ENCODE measurements around the gene CCDC124.
"Not testable (repeated sequence)": the region's sequence is repeated elsewhere in the genome, so short reads cannot be mapped to it uniquely, and the experiment has no call there.

CCDC124 gene

DNA sequence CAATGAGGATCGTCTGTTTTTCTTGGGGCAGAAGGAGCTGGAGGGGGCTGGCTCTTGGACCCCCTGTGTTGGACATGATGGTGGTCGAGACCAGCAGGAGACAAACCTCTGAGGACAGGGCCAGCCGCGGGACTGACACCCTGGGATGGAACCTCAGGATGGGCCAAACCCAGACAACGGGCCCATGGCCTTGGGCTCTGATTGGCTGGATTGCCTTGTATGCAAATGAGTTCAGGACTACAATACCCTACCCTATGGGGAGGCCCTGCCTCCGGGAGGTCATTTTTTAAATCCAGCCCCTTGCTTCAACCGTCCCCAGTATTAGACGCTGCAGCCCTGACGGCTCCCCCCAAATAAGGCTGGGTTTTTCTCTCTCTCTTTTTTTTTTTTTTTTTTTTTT, 39.0 kb upstream of the CCDC124 start:
- TF ChIP-seq, protein P1, sequence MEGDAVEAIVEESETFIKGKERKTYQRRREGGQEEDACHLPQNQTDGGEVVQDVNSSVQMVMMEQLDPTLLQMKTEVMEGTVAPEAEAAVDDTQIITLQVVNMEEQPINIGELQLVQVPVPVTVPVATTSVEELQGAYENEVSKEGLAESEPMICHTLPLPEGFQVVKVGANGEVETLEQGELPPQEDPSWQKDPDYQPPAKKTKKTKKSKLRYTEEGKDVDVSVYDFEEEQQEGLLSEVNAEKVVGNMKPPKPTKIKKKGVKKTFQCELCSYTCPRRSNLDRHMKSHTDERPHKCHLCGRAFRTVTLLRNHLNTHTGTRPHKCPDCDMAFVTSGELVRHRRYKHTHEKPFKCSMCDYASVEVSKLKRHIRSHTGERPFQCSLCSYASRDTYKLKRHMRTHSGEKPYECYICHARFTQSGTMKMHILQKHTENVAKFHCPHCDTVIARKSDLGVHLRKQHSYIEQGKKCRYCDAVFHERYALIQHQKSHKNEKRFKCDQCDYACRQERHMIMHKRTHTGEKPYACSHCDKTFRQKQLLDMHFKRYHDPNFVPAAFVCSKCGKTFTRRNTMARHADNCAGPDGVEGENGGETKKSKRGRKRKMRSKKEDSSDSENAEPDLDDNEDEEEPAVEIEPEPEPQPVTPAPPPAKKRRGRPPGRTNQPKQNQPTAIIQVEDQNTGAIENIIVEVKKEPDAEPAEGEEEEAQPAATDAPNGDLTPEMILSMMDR (IDR thresholded peaks at IDR 0.05; ENCODE audit: low read depth, low read length, missing control alignments): no peak
- H3K4me3 ChIP-seq (replicated peaks; ENCODE audit: low read depth, low read length): no peak overlapping the region
- DNase-seq (ENCODE audit: extremely low read depth, low read depth): no peak

DNA sequence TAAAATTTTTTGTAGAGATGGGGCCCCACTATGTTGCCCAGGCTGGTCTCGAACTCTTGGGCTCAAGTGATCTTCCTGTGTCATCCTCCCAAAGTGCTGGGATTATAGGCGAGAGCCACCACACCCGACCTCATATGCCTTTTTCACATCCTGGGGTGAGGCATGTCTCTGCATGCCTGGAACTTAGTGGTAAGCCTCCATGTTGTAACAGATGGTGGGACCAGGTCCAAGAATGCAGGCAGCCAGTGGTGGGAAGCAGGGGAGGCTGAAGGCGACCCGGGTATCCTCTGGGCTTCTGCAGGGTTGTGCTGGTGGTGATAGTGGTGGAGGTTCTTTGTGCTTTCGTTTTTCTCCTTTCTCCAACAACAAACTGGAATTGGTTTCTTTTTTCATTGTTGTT, 30.1 kb upstream of the CCDC124 start:
- peak; percentile 77 for DNase-seq (ENCODE audit: extremely low read depth, low read depth)
- TF ChIP-seq, protein P1 (IDR thresholded peaks at IDR 0.05; ENCODE audit: low read depth, low read length, missing control alignments): no peak
- H3K4me3 ChIP-seq (replicated peaks; ENCODE audit: low read depth, low read length): no peak overlapping the region

DNA sequence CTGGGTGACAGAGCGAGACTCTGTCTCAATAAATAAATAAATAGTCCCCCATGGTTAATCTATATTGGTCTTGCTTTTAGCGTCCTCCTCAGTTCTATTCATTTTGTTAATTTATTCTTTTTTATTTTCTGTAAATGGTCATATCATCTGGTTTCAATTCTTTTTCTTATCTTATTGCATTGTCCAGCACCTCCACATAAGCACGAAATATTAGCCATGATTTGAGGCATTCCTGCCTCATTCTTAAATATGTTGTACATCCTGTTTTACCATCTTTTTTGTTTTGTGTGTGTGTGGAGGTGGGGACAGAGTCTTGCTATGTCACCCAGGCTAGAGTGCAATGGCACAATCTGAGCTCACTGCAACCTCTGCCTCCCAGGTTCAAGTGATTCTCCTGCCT, 24.6 kb upstream of the CCDC124 start:
- TF ChIP-seq, protein P1 (IDR thresholded peaks at IDR 0.05; ENCODE audit: low read depth, low read length, missing control alignments): no peak
- H3K4me3 ChIP-seq (replicated peaks; ENCODE audit: low read depth, low read length): no peak overlapping the region
- DNase-seq (ENCODE audit: extremely low read depth, low read depth): no peak

DNA sequence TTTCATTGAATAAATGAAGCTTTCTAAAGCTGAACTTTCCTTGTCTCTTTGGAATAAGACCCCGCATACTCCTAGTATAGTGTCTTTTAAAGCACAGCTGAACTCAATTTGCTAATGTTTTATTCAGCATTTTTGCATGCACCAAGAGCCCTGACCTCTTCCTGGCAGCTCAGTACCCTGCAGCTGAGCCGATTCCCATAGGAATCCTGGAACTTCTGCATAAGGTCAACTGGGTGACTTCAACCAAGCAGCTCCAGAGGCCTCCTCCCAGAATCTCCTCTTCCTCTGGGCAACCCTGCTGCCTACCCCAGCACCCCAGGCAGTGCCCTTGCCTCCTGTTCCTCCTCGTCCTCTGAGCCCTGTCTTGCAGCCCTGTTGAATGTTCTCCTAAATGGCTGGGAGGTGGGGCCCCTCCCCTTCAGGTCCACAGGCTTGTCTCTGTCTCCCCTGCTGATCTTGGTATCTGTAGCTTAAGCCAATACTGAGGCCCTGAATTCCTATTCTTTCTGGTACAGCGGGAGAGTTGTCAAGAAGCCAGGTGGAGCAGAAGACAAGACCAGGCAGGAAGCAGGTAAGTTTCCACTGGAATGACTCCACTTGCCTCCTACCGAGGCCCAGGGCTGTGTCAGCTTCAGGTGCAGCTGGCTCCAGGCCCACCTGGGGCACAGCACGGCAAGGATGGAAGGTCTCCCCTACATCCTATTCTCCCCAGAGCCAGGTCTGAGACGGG, 23.6 kb upstream of the CCDC124 start:
- H3K4me3 ChIP-seq (replicated peaks; ENCODE audit: low read depth, low read length): no peak overlapping the region
- no peak for DNase-seq (ENCODE audit: extremely low read depth, low read depth)
- TF ChIP-seq, protein P1 (IDR thresholded peaks at IDR 0.05; ENCODE audit: low read depth, low read length, missing control alignments): no peak

DNA sequence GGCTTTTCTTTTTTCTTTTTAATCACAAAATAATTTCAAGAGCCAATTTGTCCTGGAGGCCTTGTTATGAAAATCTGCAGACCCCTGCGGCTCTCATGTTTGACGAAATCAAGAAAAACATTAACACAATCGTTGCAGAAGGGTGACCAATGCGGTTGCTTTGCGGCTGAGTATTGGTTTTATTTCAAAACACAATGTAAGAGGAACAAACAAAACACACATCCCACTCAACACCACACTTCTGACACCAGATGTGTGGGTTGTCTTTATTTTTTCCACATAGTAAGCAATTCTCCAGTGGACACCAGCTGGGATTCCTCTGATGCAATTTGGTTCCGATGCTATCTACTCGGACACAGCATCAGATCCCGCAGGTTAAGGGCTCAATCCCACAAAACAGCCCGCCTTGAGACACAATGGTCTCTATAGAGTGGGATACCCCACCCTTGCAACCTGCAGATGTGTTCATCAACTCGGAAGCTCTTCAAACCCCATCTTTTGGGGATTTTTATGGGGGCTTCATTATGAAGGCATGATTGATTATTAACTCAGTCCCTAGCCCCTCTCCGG, 21.9 kb upstream of the CCDC124 start:
- no peak overlapping the region for H3K4me3 ChIP-seq (replicated peaks; ENCODE audit: low read depth, low read length)
- TF ChIP-seq, protein P1 (IDR thresholded peaks at IDR 0.05; ENCODE audit: low read depth, low read length, missing control alignments): no peak
- DNase-seq (ENCODE audit: extremely low read depth, low read depth): no peak

DNA sequence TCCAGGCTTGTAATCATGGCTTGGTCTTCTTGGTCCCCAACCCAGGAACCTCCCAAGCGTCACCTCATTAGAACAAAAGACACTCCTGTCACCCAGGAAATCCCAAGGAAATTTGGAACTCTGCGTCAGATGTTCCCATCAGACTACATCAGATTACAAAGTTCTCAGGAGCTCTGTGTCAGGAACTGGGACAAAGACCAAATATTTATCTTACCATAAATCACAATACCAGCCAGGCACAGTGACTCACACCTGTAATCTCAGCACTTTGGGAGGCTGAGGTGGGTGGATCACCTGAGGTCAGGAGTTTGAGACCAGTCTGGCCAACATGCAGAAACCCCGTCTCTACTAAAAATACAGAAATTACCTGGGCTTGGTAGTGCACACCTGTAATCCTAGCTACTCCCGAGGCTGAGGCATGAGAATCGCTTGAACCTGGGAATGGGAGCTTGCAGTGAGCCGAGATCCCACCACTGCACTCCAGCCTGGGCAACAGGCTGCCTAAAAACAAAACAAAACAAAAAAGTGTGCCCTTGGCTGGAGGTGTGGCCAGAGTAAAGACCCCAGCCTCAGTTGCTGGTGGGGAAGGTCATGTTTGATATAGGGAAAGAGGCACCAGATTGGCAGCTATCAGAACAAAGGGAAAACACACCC, 16.7 kb upstream of the CCDC124 start:
- DNase-seq (ENCODE audit: extremely low read depth, low read depth): no peak
- TF ChIP-seq, protein P1 (IDR thresholded peaks at IDR 0.05; ENCODE audit: low read depth, low read length, missing control alignments): no peak

DNA sequence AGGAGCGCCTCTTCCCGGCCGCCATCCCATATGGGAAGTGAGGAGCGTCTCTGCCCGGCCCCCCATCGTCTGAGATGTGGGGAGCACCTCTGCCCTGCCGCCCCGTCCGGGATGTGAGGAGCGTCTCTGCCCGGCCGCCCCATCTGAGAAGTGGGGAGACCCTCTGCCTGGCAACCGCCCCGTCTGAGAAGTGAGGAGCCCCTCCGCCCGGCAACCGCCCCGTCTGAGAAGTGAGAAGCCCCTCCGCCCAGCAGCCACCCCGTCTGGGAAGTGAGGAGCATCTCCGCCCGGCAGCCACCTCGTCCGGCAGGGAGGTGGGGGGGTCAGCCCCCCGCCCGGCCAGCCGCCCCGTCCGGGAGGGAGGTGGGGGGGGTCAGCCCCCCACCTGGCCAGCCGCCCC, 14.7 kb upstream of the CCDC124 start:
- not testable (repeated sequence) for H3K4me3 ChIP-seq (replicated peaks; ENCODE audit: low read depth, low read length); DNase-seq (ENCODE audit: extremely low read depth, low read depth)

More for the DNA sequence above, 16.7 kb upstream of the CCDC124 start:
- no peak overlapping the region for H3K4me3 ChIP-seq (replicated peaks; ENCODE audit: low read depth, low read length)

DNA sequence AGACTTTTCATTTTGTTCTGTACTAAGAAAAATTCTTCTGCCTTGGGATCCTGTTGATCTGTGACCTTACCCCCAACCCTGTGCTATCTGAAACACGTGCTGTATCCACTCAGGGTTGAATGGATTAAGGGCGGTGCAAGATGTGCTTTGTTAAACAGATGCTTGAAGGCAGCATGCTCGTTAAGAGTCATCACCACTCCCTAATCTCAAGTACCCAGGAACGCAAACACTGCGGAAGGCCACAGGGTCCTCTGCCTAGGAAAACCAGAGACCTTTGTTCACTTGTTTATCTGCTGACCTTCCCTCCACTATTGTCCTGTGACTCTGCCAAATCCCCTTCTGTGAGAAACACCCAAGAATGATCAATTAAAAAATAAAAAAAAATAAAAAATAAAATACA, 13.7 kb upstream of the CCDC124 start:
- not testable (repeated sequence) for H3K4me3 ChIP-seq (replicated peaks; ENCODE audit: low read depth, low read length); DNase-seq (ENCODE audit: extremely low read depth, low read depth)
